ENCODE data around the gene MEGF9.
A peak's percentile ranks its signal among the peaks of the same experiment; 100 is the strongest.
"Not testable (repeated sequence)": the region's sequence is repeated elsewhere in the genome, so short reads cannot be mapped to it uniquely, and the experiment has no call there.

MEGF9 gene

DNA sequence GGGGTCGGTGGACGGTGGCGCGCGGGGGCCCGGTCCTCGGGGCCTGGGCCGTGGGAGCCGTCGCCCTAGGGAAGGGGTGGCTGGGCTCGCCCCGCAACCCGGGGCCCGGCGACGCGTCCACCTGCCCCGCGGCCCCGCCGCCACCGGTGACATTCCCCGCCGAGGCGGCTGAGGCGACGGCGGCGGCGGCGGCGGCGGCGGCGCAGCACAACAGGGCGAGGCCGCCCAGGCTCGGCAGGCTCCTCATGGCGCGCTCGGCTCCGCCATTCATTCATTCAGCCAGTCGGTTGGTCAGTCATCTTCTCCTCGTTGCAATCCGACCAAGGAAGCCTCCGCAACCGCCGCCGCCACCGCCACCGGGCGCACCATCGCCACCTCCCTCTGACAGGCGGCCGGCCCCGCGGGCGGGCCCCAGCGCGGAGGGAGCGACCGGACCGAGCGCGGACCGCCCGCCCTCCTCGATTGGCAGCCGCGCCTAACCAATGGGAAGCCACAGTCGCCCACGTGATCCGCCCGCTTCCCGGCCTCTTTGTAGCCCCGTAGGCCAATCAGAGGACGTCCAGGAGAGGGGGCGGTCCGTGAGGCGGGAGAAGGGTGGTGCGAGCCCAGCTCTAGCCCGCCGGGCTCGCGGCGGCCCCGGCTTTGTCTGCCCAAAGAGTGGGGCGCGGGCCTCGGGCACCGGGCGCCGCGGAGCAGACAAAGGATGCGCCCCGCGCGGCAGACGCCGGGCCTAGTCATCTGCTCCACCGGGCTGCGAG, at the start of gene MEGF9:
Gene MEGF9 (minus strand): TSS at position 383 of the 758 bp plus-strand sequence. CDS start 112 bp downstream, at position 271.
- DNase-seq (ENCODE audit: low spot score) = peak; percentile 99

DNA sequence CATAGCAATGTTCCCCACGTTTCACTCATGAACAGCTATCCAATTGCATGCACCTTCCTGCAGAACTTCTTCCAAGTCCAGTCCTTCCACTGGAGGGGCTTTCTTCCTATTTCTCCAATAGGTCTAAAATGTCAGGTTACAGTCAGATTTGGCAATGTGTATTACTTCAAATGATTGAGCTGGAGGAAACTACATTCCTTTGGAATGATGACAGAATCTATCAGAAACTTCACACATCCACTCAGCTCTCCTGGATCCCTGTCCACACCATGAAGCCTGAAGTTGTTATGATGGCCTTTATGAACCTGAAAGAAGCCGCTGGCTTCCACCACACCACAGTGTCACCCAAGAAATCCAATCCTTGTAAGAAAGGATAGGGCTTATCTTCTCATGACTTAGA, 46.7 kb upstream of the MEGF9 start:
- no peak for DNase-seq (ENCODE audit: low spot score)

DNA sequence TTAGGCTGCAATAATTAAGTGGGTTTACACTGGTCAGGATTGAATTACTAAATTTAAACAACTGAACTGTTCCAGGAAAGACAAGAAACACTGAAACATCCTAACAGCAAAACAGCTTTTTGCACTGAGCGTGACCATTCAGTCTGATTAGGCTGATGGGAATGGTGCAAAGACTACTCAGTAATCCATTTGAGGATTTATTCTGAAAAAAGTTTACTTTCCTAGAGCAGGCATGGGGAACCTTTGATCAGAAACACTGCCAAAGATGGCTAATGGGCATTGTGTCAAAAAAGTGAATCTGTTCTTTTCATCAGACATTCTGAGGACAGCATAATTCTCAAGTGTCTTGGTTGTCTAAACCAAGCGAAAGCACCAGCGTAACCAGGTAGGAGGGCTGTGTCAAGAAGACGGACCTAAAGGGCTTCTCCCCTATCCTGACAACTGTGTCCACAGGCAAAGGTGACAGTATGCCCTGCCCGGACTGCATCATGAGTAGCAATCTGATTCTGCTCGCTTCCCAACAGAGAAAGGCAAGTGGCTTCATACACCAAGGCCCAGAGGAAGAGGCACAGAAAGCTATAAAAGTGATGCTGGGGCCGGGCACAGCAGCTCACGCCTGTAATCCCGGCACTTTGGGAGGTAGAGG, 45.6 kb upstream of the MEGF9 start:
- DNase-seq (ENCODE audit: low spot score) = no peak

DNA sequence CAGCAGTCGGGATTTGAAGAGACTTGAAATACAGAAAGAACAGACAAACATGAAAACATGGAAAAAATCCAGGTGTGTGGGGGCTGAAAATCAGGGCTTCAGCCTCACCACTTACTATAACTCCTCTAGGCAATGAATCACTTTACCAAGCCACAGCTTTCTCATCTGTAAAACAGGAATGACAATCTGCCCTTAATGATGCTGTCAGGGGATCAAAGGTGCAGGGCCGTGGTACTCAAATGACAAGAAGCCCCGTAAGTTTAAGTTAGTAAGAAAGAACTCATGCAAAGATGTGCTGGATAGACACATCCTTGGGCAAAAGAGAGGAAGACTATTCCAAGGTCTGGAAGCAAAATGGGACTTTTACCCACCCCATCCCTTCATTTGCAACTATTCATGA, 44.3 kb upstream of the MEGF9 start:
- DNase-seq (ENCODE audit: low spot score) = no peak

DNA sequence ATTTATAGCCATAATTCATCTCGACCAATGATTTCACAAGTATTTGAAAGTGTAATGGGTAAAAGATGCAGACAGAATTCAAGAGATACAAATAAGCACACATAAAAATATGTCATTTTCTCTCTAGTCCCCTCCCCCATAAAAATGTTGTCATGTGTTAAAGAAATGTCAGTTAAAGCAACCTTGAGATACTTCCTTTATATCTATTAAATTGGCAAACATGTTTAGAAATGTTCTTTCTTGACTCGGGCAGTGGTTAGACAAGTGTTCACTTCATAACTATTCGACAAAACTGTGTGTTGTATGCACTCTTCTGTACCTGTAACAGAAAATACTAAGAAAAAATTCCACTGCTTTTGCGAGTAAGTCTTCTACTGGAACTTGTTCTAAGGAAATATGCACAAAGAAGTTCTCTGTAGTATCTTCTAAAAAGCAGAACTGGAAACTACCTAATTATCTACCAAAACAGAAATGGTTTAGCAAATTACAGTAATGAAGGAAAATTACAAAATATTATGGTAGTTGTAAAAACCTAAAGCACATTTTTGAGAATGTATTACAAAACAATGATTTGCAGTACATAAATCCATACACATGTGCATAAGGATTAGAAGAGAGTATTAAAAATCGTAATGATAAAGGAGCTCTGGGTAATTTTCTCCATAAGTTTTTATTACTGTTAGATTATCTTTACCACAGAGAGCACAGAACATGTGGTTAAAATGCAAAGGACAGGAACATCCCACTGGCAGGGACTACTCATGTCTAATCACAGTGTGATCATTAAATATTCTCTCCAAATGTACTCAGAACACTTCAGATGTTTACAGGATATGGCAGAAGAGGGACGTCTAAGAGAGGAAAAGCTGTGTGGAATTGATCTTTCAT, 43.0 kb upstream of the MEGF9 start:
- no peak for DNase-seq (ENCODE audit: low spot score)

DNA sequence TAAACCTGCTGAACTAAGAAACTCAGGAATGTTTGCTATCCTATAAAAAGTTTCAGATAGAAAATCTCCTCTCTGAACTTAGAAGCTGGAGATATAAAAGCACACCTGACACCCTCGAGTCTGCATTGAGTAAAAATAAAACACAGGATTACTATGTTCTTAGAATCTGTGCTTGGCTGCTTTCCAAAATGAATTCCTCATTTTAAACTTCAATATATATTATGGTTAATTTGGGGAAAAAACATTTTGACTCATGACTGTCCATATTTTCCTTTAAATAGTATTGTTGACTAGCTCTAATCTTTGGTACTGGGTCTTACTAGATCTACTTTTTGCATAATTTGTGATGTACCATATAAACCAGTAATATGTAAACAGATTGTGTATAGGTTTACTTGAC, 42.3 kb upstream of the MEGF9 start:
- DNase-seq (ENCODE audit: low spot score) = no peak

DNA sequence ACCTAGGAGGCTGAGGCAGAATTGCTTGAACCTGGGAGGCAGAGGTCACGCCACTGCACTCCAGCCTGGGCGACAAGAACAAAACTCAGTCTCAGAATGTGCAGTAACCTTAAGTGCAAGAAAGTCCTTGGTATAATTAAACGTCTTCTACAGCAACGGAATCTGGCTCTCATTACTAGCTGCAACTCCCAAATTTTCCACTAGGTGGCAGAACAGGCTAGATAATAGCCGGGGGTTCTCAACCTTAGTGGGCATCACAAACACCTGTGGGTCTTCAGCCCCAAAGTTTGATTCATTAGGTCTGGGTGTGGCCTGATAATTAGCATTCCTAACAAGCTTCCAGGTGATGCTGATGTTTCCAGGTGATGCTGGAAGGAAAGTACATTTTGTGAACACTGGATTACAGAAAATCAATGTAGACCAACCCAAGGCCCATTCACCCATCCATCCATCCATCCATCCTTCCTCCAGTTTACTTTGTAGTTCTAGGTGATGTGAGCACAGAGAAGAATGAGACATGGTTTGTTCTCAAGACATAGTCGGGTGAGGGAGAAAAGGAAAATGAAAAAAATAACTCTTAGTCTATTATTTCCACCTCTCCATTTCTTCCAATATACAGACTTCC, 41.7 kb upstream of the MEGF9 start:
- peak; percentile 73 for DNase-seq (ENCODE audit: low spot score)

DNA sequence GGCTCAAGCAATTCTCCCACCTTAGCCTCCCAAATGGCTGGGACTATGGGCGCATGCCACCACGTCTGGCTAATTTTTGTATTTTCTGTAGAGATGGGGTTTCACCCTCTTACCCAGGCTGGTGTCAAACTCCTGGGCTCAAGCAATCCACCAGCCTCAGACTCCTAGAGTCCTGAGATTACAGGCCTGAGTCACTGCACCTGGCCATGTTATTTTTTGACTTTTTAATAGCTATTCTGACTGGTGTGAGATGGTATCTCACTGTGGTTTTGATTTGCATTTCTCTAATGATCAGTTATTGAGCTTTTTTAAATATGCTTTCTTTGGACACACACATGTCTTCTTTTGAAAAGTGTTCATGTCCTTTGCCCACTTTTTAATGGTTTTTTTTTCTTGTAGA, 40.8 kb upstream of the MEGF9 start:
- DNase-seq (ENCODE audit: low spot score) = no peak

DNA sequence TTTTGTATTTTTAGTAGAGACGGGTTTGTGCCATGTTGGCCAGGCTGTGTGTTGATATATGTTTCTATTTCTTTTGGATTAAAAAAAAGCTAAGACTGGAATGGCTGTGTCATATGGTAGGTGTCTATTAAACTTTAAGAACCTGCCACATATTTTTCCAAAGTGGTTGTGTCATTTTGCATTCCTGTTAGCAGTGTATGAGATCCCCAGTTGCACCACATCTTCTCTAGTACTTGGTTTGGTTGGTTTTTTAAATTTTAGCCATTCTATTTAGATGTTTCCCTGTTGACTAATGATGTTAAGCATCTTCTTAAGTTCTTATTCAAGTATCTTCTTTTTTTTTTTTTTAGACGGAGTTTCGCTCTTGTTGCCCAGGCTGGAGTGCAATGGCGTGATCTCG, 36.2 kb upstream of the MEGF9 start:
- no peak for DNase-seq (ENCODE audit: low spot score)

DNA sequence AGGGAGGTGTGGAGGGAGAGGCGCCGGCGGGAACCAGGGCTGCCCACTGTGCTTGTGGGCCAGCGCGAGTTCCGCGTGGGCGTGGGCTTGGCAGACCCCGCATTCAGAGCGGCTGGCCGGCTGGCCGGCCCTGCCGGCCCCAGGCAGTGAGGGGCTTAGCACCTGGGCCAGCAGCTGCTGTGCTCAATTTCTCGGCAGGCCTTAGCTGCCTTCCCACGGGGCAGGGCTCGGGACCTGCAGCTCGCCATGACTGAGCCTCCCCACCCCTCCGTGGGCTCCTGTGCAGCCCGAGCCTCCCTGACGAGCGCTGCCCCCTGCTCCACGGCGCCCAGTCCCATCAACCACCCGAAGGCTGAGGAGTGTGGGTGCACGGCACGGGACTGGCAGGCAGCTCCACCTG, 32.1 kb upstream of the MEGF9 start:
- not testable (repeated sequence) for DNase-seq (ENCODE audit: low spot score)

DNA sequence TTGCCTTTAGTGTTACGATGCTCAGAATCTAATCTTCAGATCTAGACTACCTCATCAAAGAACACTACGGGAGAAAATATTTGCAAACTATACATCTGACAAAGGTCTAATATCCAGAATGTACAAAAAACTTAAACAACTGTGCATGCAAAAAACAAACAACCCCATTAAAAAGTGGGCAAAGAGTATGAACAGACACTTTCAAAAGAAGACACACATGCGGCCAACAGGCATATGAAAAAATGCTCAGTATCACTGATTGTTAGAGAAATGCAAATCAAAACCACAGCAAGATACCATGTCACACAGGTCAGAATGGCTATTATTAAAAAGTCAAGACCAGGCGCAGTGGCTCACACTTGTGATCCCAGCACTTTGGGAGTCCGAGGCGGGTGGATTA, 31.0 kb upstream of the MEGF9 start:
- no peak for DNase-seq (ENCODE audit: low spot score)

DNA sequence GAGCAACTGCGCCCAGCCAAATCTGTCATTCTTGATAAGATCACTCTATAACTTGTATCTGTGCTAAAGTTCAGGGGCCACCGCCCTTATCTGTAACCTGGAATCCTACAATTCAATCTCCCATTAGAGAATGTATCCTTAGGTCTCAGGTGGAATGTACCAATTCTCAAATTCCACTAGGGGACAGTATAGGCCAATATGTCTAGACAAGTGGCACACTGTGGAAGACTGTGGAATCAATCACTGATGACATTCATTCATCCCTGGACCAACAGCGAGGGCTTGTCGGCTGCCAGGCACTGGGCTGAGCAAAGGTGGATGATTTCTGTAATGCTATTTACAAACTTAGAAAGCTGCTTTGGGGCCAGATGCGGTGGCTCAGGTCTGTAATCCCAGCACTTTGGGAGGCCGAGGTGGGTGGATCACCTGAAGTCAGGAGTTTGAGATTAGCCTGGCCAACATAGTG, 28.7 kb upstream of the MEGF9 start:
- DNase-seq (ENCODE audit: low spot score) = peak; percentile 70

DNA sequence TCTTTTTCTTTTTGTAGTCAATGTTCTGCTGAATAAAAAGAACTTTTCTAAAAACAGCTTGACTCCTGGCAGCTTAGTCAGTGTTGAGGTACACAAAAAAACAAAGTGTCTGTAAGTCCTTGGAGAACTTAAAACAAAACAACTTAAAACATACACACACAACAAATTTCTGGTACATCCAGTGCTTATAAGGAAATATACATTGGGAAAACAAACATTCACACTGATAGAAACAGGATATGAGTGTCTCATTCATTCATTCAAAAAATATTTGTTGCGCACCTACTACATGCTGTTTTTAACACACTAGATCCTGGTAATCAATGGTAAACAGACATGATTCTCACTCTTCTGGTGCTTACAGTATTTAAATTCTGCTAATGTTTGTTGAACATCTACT, 27.4 kb upstream of the MEGF9 start:
- DNase-seq (ENCODE audit: low spot score) = no peak

DNA sequence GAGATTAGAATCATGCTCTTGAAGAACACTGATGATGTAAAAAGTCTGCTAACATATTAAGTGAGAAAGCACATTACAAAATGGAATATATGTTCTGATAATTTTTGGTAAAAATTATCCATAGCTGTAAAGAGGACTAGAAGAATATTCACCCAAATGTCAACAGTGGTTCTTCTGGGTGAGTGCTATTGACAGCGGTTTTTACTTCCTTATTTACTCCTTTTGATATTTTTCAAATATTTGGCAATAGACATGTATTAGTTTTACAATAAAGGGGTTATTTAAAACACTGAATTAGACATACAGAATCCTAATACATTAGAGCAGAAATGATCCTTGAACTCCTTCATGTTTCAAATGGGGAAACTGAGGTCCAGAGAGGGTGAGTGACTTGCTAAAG, 26.9 kb upstream of the MEGF9 start:
- DNase-seq (ENCODE audit: low spot score) = no peak

DNA sequence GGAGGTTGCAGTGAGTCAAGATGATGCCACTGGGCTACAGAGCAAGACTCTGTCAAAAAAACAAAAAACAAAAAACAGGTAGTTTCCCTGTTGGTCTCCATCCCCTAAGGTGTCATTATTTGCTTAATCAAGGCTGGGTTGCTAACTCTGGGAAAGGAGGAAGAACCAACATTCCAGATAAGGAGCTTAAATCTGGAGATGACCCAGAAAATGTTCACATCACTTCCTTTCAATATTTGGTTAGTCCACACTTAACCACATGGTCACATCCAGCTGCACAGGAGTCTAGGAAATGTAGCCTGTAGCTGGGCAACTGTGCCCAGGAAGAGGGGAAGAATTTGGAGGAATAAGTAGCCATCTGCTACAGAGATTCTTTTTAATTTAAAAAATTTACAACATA, 25.9 kb upstream of the MEGF9 start:
- DNase-seq (ENCODE audit: low spot score) = no peak

DNA sequence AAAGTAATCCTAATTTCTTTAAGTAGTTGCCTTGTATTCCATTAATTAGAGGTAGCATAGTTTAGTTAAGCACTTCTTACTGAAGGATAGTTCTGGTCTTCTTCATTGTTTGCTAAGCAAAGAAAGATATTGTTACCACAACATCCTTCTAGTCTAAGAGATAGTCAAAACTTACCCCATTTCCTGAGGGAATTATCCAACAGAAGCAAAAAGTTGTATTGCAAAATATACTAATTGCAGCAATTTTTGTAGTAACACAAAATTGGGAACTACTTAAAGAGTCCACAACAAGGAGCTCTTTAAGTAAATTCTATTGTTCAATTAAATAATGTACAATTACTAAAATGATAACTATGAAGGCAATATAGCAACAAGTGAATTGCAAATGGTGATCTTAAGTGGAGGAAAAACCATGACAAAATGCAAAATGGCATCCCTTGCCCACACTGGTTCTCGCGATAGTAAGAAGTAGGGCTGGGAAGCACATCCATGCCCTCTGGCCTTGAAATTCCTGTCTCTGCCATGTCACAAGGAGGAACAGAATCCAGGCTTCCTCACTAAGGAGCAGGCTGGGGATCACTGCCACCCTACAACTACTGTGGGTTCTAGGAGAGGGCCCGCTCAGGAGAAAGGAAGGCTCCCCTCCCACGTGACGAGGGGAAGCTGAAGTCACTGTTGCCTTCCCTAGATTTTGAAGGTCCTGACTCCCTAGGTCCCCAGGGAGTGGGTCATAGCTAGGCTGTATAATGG, 23.3 kb upstream of the MEGF9 start:
- no peak for DNase-seq (ENCODE audit: low spot score)

DNA sequence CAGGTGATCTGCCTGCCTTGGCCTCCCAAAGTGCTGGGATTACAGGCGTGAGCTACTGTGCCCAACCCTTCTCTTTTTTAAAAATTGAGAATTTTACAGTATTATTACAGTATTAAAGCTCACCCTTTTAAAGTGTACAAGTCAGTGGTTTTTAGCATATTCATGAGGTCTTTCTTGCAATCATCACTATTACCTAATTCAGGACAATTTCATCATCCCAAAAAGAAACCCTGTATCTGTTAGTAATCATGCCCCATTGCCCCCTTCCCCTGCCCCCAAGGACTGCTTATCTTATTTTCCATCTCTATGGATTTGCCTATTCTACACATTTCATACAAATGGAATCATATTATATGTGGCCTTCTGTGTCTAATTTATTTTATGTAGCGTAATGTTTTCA, 22.6 kb upstream of the MEGF9 start:
- no peak for DNase-seq (ENCODE audit: low spot score)

DNA sequence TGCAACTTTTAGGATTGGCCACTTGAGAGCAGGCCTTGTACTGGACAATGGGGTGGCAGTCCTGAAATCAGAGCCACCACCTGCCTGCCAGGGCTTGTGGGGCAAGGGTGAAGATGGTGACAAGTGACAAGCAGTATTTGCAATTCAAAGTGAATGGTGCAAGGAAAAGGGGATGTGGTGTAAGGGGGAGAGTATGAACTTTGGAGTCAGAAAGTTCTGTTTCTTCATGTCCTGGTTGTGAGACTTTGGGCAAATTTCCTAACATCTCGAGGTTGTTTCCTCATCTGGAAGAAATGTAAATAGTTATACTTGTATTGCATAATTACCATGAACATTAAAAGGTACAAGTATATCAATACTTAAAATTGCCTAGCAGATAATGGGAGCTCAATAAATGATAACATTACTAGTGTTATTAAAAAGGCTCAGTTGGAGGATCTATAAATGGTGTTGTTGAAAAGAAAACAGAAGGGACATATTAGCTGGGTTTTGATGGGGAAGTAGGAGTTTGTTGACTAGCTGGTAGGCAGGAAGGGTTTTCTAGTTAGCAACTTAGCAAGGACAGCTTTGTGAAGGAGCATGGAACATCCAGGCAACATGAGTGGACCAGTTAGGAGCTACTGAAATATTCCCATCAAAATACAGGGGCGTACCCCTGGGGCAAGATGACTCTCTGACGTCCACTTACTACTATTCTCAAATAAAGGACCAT, 21.3 kb upstream of the MEGF9 start:
- no peak for DNase-seq (ENCODE audit: low spot score)

DNA sequence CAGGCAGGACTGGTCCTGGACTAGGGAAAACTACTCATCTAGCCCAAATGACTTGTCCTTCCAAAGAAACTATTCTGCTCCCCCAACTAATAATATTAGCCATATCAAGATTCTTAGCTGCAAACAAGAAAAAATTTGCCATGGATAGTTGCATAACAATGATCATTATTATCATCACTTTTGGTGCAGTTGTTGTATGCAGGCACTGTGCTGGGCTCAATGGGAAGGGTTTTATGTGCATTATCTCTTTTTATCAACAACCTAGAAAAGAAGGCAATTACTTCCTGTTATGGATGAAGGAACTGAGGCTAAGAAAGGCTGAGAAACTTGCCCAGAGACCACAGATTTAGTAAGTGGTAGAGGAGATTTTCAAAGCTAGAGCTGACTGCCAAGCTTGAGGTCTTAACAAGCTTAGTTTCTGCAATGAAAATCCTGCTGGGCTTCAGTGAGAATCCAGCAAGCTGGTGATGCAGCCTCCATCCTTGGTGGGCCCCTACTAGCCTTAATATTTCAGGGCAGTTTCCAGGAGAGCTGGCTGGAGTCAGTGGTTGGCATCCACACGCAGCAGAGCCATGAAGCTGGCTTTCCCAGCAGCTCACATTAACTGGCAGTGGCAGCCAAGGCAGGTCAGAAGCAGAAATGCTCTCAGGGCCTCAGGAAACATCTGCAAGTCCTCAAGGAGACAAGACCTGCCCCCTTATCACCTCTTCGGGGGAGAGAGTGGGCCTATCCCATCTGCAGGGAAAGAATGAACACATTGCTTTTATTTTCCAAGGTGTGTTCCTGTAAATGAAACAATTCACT, 20.5 kb upstream of the MEGF9 start:
- DNase-seq (ENCODE audit: low spot score) = no peak

DNA sequence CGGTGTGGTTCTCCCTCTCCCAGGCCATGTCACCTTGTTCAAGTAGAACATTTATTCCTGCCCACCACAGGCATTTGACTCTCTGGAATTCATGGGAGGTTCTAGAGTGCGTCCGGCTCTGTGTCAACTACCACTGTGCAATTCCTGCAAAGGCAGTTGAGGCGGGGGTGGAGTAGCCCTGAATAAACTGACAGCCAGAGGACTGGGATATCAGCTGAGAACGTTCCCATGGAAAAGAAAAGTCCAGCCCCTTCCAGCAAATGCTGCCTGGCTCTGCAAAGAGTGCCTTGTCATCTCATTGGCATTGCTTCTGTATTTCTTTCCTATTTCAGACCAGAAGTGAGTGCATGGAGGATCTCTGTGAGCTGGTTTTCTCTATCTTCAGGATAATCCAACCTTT, 18.9 kb upstream of the MEGF9 start:
- DNase-seq (ENCODE audit: low spot score) = no peak

All from iPS-NIHi11 (cell line).